ENCODE measurements around the gene TENM4. TPM values are rescaled to one million over a fixed set of nuclear protein-coding genes. Genes with fewer than 3 reads are reported as not detected.

Gene TENM4
- polyA plus RNA-seq, 1 donor from 2014 or later = 16.8 TPM

- H3K79me2 ChIP-seq (replicated peaks; ENCODE audit: insufficient read depth, low read length) = no peaks in the 10 kb centered on the region
- no peaks in the 10 kb centered on the region for H3K27me3 ChIP-seq (ENCODE audit: insufficient read depth, low read depth, low read length)
- TF ChIP-seq CTCF (IDR thresholded peaks at IDR 0.05; ENCODE audit: poor library complexity, severe bottlenecking) (no peak), TAF1 (IDR thresholded peaks at IDR 0.05; ENCODE audit: low read depth) (no peak), SMC3 (conservative IDR thresholded peaks at IDR 0.05; ENCODE audit: poor library complexity) (no peak), MXI1 (conservative IDR thresholded peaks at IDR 0.05; ENCODE audit: poor library complexity, severe bottlenecking) (no peak), EZH2 (IDR thresholded peaks at IDR 0.05; ENCODE audit: borderline replicate concordance, insufficient read depth, low read length, poor library complexity, severe bottlenecking) (no peak)
- H4K20me1 ChIP-seq (ENCODE audit: insufficient read depth) = no peaks in the 10 kb centered on the region
- no peak overlapping the region for H3K9ac ChIP-seq (ENCODE audit: low read length)
- no peaks in the 10 kb centered on the region for H3K36me3 ChIP-seq (ENCODE audit: insufficient read depth, low read length)
- H3K4me2 ChIP-seq (ENCODE audit: low read length) = no peak overlapping the region
- no peaks in the 10 kb centered on the region for H3K9me2 ChIP-seq (ENCODE audit: insufficient read depth, low read length)
- H3K27ac ChIP-seq (ENCODE audit: low read length) = no peak overlapping the region
- H2AFZ ChIP-seq (ENCODE audit: low read depth, low read length) = no peak overlapping the region
- no peak overlapping the region for H3K4me3 ChIP-seq (ENCODE audit: low read length)
- H3F3A ChIP-seq (ENCODE audit: insufficient read depth, low read length, poor library complexity, severe bottlenecking) = no peaks in the 10 kb centered on the region
- no peaks in the 10 kb centered on the region for H3K9me3 ChIP-seq (ENCODE audit: low read length)
Observed at GRCh38 chr11:78684377-78684776, 756.5 kb downstream of the TENM4 start.

- H3K27me3 ChIP-seq (ENCODE audit: insufficient read depth, low read depth, low read length) = no peaks in the 10 kb centered on the region
- H4K20me1 ChIP-seq (ENCODE audit: insufficient read depth) = no peaks in the 10 kb centered on the region
- no peak overlapping the region for H2AFZ ChIP-seq (ENCODE audit: low read depth, low read length)
- H3K9me2 ChIP-seq (ENCODE audit: insufficient read depth, low read length) = no peaks in the 10 kb centered on the region
- H3K9me3 ChIP-seq (ENCODE audit: low read length) = no peaks in the 10 kb centered on the region
- H3F3A ChIP-seq (ENCODE audit: insufficient read depth, low read length, poor library complexity, severe bottlenecking) = no peaks in the 10 kb centered on the region
- no peak overlapping the region for H3K9ac ChIP-seq (ENCODE audit: low read length)
- no peak overlapping the region for H3K4me3 ChIP-seq (ENCODE audit: low read length)
- H3K79me2 ChIP-seq (replicated peaks; ENCODE audit: insufficient read depth, low read length) = no peaks in the 10 kb centered on the region
- H3K4me2 ChIP-seq (ENCODE audit: low read length) = no peak overlapping the region
- H3K27ac ChIP-seq (ENCODE audit: low read length) = no peak overlapping the region
- H3K36me3 ChIP-seq (ENCODE audit: insufficient read depth, low read length) = no peaks in the 10 kb centered on the region
- TF ChIP-seq REST (IDR thresholded peaks at IDR 0.05; ENCODE audit: borderline replicate concordance) (no peak), SMC3 (conservative IDR thresholded peaks at IDR 0.05; ENCODE audit: poor library complexity) (no peak), POLR2AphosphoS5 (IDR thresholded peaks at IDR 0.05) (no peak), CTCF (IDR thresholded peaks at IDR 0.05; ENCODE audit: poor library complexity, severe bottlenecking) (no peak), RAD21 (conservative IDR thresholded peaks at IDR 0.05) (no peak), EP300 (conservative IDR thresholded peaks at IDR 0.05; ENCODE audit: poor library complexity, severe bottlenecking) (no peak), EZH2 (IDR thresholded peaks at IDR 0.05; ENCODE audit: borderline replicate concordance, insufficient read depth, low read length, poor library complexity, severe bottlenecking) (no peak), MXI1 (conservative IDR thresholded peaks at IDR 0.05; ENCODE audit: poor library complexity, severe bottlenecking) (no peak), TAF1 (IDR thresholded peaks at IDR 0.05; ENCODE audit: low read depth) (no peak)
Observed at GRCh38 chr11:78683774-78684173, 757.1 kb downstream of the TENM4 start.
